K562 (cell line): ENCODE data around the gene CCDC93. TPM values are rescaled to one million over a fixed set of nuclear protein-coding genes. Genes with fewer than 3 reads are reported as not detected.

ENCODE experiments used
- ADNP ChIP-seq: fragments of 200-800 bp; sonication (Bioruptor generic); IDR thresholded peaks from 2 replicates; pipeline ENCODE4 v1.6.1; 2016; ENCODE audit warnings: missing genetic modification characterization, missing compliant biosample characterization
- ATF7 ChIP-seq: fragments of 450-650 bp; IDR thresholded peaks from 2 replicates; pipeline ENCODE4 v1.7.1; 2014; ENCODE audit warnings: mild to moderate bottlenecking, moderate library complexity
- BHLHE40 ChIP-seq: IDR thresholded peaks from 2 replicates; pipeline ENCODE4 v1.6.1; 2011; ENCODE audit warnings: low read length, improper control_type of control experiment
- JUN ChIP-seq, 2 experiments: sonication (generic) in 1 of 2; formaldehyde crosslinking in 1 of 2; IDR thresholded peaks; 2 replicates each; pipeline versions ENCODE4 v1.6.1 to v1.8.0; 2012 to 2022; ENCODE audit warnings: borderline replicate concordance in 2 of 2, mild to moderate bottlenecking in 2 of 2, improper control_type of control experiment in 1 of 2, low read depth in 1 of 2, low read length in 1 of 2, missing genetic modification reagents in 1 of 2
- L3MBTL2 ChIP-seq: fragments of 450-650 bp; IDR thresholded peaks from 2 replicates; pipeline ENCODE4 v1.6.1; 2016; ENCODE audit warnings: mild to moderate bottlenecking, moderate library complexity
- MYC ChIP-seq, 2 experiments: fragments of 250-450 bp in 1 of 2; sonication (Bioruptor Pico) in 1 of 2; IDR thresholded peaks; 2 replicates each; pipeline versions ENCODE4 v1.5.1 to v1.6.1; 2012 to 2021; ENCODE audit warnings: low read depth in 2 of 2, borderline replicate concordance in 1 of 2, improper control_type of control experiment in 1 of 2, low read length in 1 of 2, mild to moderate bottlenecking in 1 of 2, moderate library complexity in 1 of 2
- PHF21A ChIP-seq: fragments of 450-650 bp; IDR thresholded peaks from 2 replicates; pipeline ENCODE4 v1.6.1; 2017; ENCODE audit warnings: low read depth, borderline replicate concordance
- PML ChIP-seq: IDR thresholded peaks from 2 replicates; pipeline ENCODE4 v1.6.1; 2012; ENCODE audit warnings: low read length, inconsistent platforms
- RCOR1 ChIP-seq, 2 experiments: IDR thresholded peaks; 2 replicates each; pipeline ENCODE4 v1.6.1; 2012; ENCODE audit warnings: low read depth in 2 of 2, low read length in 2 of 2, borderline replicate concordance in 1 of 2, improper control_type of control experiment in 1 of 2
- SIRT6 ChIP-seq: IDR thresholded peaks from one replicate; pipeline ENCODE4 v1.6.1; 2012; ENCODE audit warnings: low read depth, mild to moderate bottlenecking, control low read depth, inconsistent platforms, low read length, moderate library complexity
- SMARCA5 ChIP-seq: fragments of 450-650 bp; IDR thresholded peaks from 2 replicates; pipeline ENCODE4 v1.6.1; 2016
- SREBF1 ChIP-seq: fragments of 150-350 bp; IDR thresholded peaks from 2 replicates; pipeline ENCODE4 v1.6.1; 2014; ENCODE audit warnings: antibody characterized with exemption, low read depth, low read length, borderline replicate concordance
- TGIF2 ChIP-seq: sonication (generic); formaldehyde crosslinking; IDR thresholded peaks from 2 replicates; pipeline ENCODE4 v1.8.1; 2022; ENCODE audit warnings: mild to moderate bottlenecking, missing genetic modification reagents, moderate library complexity
- TOE1 ChIP-seq, 2 experiments: fragments of 450-650 bp in 1 of 2; sonication (generic) in 1 of 2; formaldehyde crosslinking in 1 of 2; IDR thresholded peaks; 2 replicates each; pipeline versions ENCODE4 v1.7.1 to v1.8.0; 2016 to 2022; ENCODE audit warnings: borderline replicate concordance in 2 of 2, mild to moderate bottlenecking in 2 of 2, antibody characterized with exemption in 1 of 2, inconsistent platforms in 1 of 2, low read depth in 1 of 2, missing genetic modification reagents in 1 of 2, moderate library complexity in 1 of 2
- TSC22D4 ChIP-seq: fragments of 450-650 bp; IDR thresholded peaks from 2 replicates; pipeline ENCODE4 v1.6.1; 2016; ENCODE audit warnings: missing genetic modification characterization, missing biosample characterization, control low read depth
- ZBTB1 ChIP-seq: sonication (generic); formaldehyde crosslinking; IDR thresholded peaks from 2 replicates; pipeline ENCODE4 v1.8.1; 2023; ENCODE audit warnings: missing genetic modification reagents, low read depth, mild to moderate bottlenecking, borderline replicate concordance
- ZFPM2 ChIP-seq: fragments of 250-450 bp; sonication (Bioruptor Pico); IDR thresholded peaks from 2 replicates; pipeline ENCODE4 v1.5.1; 2022; ENCODE audit warnings: mild to moderate bottlenecking
- ZNF431 ChIP-seq: sonication (generic); formaldehyde crosslinking; IDR thresholded peaks from 2 replicates; pipeline ENCODE4 v1.8.0; 2022; ENCODE audit warnings: mild to moderate bottlenecking, missing genetic modification reagents
- polyA plus RNA-seq, 8 experiments: library from polyadenylated mRNA; depleted of rRNA in 4 of 8; stranded (reverse) in 5 of 8; unstranded in 3 of 8; fragments of >200 nt; fragmentation: Nextera tagmentation in 2 of 8; fragmentation: Illumina TruSeq in 1 of 8; extraction: Ambion mirVana in 2 of 8; extraction: Trizol in 1 of 8; gene quantifications; 2 replicates each; pipeline versions ENCODE4 v1.2.1 to v1.2.3, GENCODE V29; 2011 to 2014; ENCODE audit warnings: inconsistent platforms in 1 of 8, missing spikeins in 1 of 8
- total RNA-seq, 7 experiments: library from RNA; depleted of rRNA in 6 of 7; stranded (reverse); fragments of >200 nt in 6 of 7; fragmentation: Illumina TruSeq in 2 of 7; extraction: Trizol in 2 of 7; gene quantifications; 2 replicates each; pipeline versions ENCODE4 v1.2.1 to v1.2.3, GENCODE V29; 2011 to 2021; ENCODE audit warnings: low replicate concordance in 1 of 7
- TF ChIP-seq, protein P1 (sequence below): sonication (generic); formaldehyde crosslinking; IDR thresholded peaks from 2 replicates; pipeline ENCODE4 v1.8.0; 2022; ENCODE audit warnings: missing genetic modification reagents, mild to moderate bottlenecking, moderate library complexity, borderline replicate concordance
- TF ChIP-seq, protein P2 (sequence below): conservative IDR thresholded peaks from 2 replicates; pipeline ENCODE4 v1.6.1; 2011; ENCODE audit warnings: low read depth, mild to moderate bottlenecking, low read length; ENCODE audit not compliant: control insufficient read depth
- TF ChIP-seq, protein P3 (sequence below): fragments of 450-650 bp; IDR thresholded peaks from 2 replicates; pipeline ENCODE4 v1.6.1; 2016; ENCODE audit warnings: borderline replicate concordance
- TF ChIP-seq, protein P4 (sequence below): fragments of 250-450 bp; sonication (Bioruptor Pico); IDR thresholded peaks from 2 replicates; pipeline ENCODE4 v1.8.0; 2021; ENCODE audit warnings: mild to moderate bottlenecking, moderate library complexity

The CCDC93 gene
- total and polyA plus RNA-seq, 9 of the 15 experiments (the other 6 are each of a cell fraction or from before 2014, with no cell fraction given) = 3.3 to 19.3 (median 12.4) TPM

DNA sequence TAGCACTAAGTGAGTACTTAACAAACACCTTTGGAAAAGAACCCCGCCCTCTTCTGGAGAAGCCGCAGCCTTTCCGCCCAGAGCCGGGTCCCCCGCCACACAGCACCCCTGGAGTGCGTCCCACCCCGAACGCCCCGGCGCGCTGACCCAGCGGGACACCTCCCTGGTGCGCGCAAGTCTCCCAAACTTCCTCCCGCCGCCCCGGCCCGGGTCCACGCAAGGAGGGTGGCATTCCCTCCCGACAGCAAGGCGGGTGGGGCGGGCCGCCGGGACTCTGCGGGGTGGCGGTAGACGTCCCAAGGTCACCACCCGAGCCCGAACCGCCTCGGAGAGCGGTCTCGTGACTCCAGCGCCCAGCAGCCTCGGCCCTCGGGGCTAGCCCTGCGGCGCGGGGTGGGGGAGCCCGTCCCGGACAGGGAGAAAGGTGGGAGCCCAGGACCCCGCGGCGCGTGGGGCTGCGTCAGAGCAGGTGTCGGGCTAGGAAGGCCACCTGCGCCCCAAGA is 598 bp downstream of the CCDC93 start (continued):
- no peak for TF ChIP-seq RCOR1 (IDR thresholded peaks at IDR 0.05; ENCODE audit: borderline replicate concordance in 1 of 2, low read depth in 2 of 2, low read length in 2 of 2)
- TF ChIP-seq, protein P1, sequence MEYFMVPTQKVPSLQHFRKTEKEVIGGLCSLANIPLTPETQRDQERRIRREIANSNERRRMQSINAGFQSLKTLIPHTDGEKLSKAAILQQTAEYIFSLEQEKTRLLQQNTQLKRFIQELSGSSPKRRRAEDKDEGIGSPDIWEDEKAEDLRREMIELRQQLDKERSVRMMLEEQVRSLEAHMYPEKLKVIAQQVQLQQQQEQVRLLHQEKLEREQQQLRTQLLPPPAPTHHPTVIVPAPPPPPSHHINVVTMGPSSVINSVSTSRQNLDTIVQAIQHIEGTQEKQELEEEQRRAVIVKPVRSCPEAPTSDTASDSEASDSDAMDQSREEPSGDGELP (CRISPR knock-in tag) = peak; percentile 40; the same call in 1 of the 2 replicates
- no peak for TF ChIP-seq SREBF1
- TF ChIP-seq TOE1 (IDR thresholded peaks at IDR 0.05; ENCODE audit: borderline replicate concordance) = 0 out of 2 replicates have a peak, but pooled peaks have one; percentile 66
- TF ChIP-seq TOE1 (CRISPR knock-in tag; IDR thresholded peaks at IDR 0.05; ENCODE audit: borderline replicate concordance, low read depth) = no peak
- TF ChIP-seq ADNP = no peak
- no peak for TF ChIP-seq L3MBTL2
- TF ChIP-seq, protein P2, sequence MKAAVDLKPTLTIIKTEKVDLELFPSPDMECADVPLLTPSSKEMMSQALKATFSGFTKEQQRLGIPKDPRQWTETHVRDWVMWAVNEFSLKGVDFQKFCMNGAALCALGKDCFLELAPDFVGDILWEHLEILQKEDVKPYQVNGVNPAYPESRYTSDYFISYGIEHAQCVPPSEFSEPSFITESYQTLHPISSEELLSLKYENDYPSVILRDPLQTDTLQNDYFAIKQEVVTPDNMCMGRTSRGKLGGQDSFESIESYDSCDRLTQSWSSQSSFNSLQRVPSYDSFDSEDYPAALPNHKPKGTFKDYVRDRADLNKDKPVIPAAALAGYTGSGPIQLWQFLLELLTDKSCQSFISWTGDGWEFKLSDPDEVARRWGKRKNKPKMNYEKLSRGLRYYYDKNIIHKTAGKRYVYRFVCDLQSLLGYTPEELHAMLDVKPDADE = no peak
- no peak for TF ChIP-seq JUN (IDR thresholded peaks at IDR 0.05; ENCODE audit: borderline replicate concordance, low read depth, low read length)
- no peak for TF ChIP-seq JUN (CRISPR knock-in tag; IDR thresholded peaks at IDR 0.05; ENCODE audit: borderline replicate concordance)
- TF ChIP-seq TGIF2 = 0 out of 2 replicates have a peak, but pooled peaks have one; percentile 70
- no peak for TF ChIP-seq SMARCA5
- no peak for TF ChIP-seq PML
- peak; percentile 25; the same call in 1 of the 2 replicates for TF ChIP-seq ZBTB1 (CRISPR knock-in tag)
- TF ChIP-seq SIRT6 = no peak
- TF ChIP-seq MYC (IDR thresholded peaks at IDR 0.05; ENCODE audit: low read depth, low read length) = no peak
- TF ChIP-seq MYC (CRISPR knock-in tag; IDR thresholded peaks at IDR 0.05; ENCODE audit: borderline replicate concordance, low read depth) = peak; percentile 34; the same call in 1 of the 2 replicates
- TF ChIP-seq TSC22D4 (tag) = no peak
- TF ChIP-seq, protein P3, sequence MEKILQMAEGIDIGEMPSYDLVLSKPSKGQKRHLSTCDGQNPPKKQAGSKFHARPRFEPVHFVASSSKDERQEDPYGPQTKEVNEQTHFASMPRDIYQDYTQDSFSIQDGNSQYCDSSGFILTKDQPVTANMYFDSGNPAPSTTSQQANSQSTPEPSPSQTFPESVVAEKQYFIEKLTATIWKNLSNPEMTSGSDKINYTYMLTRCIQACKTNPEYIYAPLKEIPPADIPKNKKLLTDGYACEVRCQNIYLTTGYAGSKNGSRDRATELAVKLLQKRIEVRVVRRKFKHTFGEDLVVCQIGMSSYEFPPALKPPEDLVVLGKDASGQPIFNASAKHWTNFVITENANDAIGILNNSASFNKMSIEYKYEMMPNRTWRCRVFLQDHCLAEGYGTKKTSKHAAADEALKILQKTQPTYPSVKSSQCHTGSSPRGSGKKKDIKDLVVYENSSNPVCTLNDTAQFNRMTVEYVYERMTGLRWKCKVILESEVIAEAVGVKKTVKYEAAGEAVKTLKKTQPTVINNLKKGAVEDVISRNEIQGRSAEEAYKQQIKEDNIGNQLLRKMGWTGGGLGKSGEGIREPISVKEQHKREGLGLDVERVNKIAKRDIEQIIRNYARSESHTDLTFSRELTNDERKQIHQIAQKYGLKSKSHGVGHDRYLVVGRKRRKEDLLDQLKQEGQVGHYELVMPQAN = peak; percentile 41; the same call in 1 of the 2 replicates
- TF ChIP-seq ATF7 = no peak
- TF ChIP-seq BHLHE40 = peak; percentile 55; the same call in 1 of the 2 replicates
- TF ChIP-seq ZNF431 = 0 out of 2 replicates have a peak, but pooled peaks have one; percentile 27
- no peak for TF ChIP-seq PHF21A
- TF ChIP-seq ZFPM2 (CRISPR knock-in tag) = no peak
- TF ChIP-seq, protein P4, sequence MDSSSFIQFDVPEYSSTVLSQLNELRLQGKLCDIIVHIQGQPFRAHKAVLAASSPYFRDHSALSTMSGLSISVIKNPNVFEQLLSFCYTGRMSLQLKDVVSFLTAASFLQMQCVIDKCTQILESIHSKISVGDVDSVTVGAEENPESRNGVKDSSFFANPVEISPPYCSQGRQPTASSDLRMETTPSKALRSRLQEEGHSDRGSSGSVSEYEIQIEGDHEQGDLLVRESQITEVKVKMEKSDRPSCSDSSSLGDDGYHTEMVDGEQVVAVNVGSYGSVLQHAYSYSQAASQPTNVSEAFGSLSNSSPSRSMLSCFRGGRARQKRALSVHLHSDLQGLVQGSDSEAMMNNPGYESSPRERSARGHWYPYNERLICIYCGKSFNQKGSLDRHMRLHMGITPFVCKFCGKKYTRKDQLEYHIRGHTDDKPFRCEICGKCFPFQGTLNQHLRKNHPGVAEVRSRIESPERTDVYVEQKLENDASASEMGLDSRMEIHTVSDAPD = no peak
